Panc1 (cell line): ENCODE results near the gene C3orf22.

Source experiments
- CTCF ChIP-seq: fragments of 450-650 bp; IDR thresholded peaks from 2 replicates; pipeline ENCODE4 v1.5.1; 2017; ENCODE audit warnings: mild to moderate bottlenecking
- POLR2AphosphoS5 ChIP-seq: IDR thresholded peaks from 2 replicates; pipeline ENCODE4 v1.6.1; 2012; ENCODE audit warnings: mild to moderate bottlenecking, low read depth, low read length, moderate library complexity
- REST ChIP-seq, 2 experiments: IDR thresholded peaks; 2 replicates each; pipeline ENCODE4 v1.6.1; 2011 to 2012; ENCODE audit warnings: low read depth in 2 of 2, control low read depth in 1 of 2, low read length in 1 of 2, mild to moderate bottlenecking in 1 of 2, moderate library complexity in 1 of 2; ENCODE audit not compliant: insufficient read depth in 1 of 2
- SIN3A ChIP-seq: IDR thresholded peaks from 2 replicates; pipeline ENCODE4 v1.6.1; 2012; ENCODE audit warnings: low read depth, mild to moderate bottlenecking, low read length, moderate library complexity, borderline replicate concordance; ENCODE audit not compliant: insufficient read depth
- TCF7L2 ChIP-seq: IDR thresholded peaks from 2 replicates; pipeline ENCODE4 v1.6.1; 2011; ENCODE audit warnings: mild to moderate bottlenecking, low read depth, low read length, inconsistent platforms

- TF ChIP-seq CTCF (no peak), REST (IDR thresholded peaks at IDR 0.05; ENCODE audit: insufficient read depth in 1 of 2, low read depth in 2 of 2, low read length in 1 of 2) (no peak), TCF7L2 (no peak), POLR2AphosphoS5 (no peak), SIN3A (no peak)
Measured at GRCh38 chr3:126562737-126563276, 4.1 kb upstream of the C3orf22 start.
